ENCODE results near the gene KCNJ10.

KCNJ10 gene

DNA sequence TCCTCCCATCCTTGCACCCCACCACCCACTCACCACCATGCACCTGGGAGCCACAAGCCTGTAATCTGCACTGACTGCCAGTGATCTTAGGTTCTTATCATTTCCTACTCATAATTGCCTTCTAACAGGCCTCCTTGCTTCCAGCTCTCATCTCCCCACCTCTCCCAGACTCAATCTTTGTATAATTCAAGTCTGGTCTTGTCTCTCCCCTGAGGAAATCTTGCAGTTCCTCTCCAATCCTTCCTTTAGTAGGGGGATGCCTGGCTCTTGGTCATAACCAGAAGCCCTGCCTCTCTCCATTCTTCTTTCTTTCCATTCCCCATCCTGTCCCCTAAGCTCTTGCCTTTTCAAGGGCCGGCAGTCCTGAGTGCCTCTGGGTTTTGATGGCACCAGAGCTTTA lies 66.0 kb downstream of the KCNJ10 start:
- Histone ChIP-seq H3K27ac (ENCODE audit: low read depth, low read length, poor library complexity, severe bottlenecking) (no peak overlapping the region), H3K9me2 (ENCODE audit: low read depth, low read length) (no peaks in the 10 kb centered on the region), H2AFZ (ENCODE audit: low read length) (no peak overlapping the region), H3K4me3 (ENCODE audit: low read depth, low read length, poor library complexity, severe bottlenecking) (no peak overlapping the region), H3K9ac (ENCODE audit: low read length) (no peak overlapping the region), H3K27me3 (ENCODE audit: insufficient read depth, low read length) (no peaks in the 10 kb centered on the region), H3K4me2 (ENCODE audit: low read length) (no peak overlapping the region), H3K9me3 (ENCODE audit: low read length) (no peaks in the 10 kb centered on the region), H3K36me3 (ENCODE audit: insufficient read depth, low read length) (no peaks in the 10 kb centered on the region), H3K4me1 (ENCODE audit: insufficient read depth, low read length, severe bottlenecking) (no peaks in the 10 kb centered on the region), H3F3A (ENCODE audit: insufficient read depth, low read length) (no peaks in the 10 kb centered on the region), H3K79me2 (ENCODE audit: insufficient read depth, low read length) (no peaks in the 10 kb centered on the region), H4K20me1 (ENCODE audit: insufficient read depth, low read length) (no peaks in the 10 kb centered on the region)
- TF ChIP-seq EZH2 (IDR thresholded peaks at IDR 0.05; ENCODE audit: borderline replicate concordance, low read length): no peak
- TF ChIP-seq, protein P1, sequence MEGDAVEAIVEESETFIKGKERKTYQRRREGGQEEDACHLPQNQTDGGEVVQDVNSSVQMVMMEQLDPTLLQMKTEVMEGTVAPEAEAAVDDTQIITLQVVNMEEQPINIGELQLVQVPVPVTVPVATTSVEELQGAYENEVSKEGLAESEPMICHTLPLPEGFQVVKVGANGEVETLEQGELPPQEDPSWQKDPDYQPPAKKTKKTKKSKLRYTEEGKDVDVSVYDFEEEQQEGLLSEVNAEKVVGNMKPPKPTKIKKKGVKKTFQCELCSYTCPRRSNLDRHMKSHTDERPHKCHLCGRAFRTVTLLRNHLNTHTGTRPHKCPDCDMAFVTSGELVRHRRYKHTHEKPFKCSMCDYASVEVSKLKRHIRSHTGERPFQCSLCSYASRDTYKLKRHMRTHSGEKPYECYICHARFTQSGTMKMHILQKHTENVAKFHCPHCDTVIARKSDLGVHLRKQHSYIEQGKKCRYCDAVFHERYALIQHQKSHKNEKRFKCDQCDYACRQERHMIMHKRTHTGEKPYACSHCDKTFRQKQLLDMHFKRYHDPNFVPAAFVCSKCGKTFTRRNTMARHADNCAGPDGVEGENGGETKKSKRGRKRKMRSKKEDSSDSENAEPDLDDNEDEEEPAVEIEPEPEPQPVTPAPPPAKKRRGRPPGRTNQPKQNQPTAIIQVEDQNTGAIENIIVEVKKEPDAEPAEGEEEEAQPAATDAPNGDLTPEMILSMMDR (IDR thresholded peaks at IDR 0.05; ENCODE audit: low read length): no peak

DNA sequence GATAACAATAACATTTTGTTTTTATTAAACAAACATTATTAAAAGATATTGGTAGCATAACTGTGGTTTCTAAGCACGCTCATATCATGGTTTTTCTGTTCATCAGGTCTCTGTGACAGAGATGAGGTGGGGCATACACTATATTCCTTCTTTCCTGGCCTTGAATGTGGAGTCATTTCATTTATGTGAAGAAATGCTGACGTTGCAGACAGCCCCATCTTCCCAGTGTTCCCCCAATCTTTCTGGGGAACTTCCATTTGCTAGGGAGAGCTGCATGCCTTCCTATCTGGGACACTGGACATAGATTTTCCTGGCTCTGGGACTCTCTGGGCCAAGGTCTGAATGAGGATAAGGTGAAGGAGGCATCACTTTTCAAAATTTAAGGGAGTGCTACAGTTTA lies 68.5 kb downstream of the KCNJ10 start:
- Histone ChIP-seq H4K20me1 (ENCODE audit: insufficient read depth, low read length) (no peaks in the 10 kb centered on the region), H3K9ac (ENCODE audit: low read length) (no peak overlapping the region), H3K4me1 (ENCODE audit: insufficient read depth, low read length, severe bottlenecking) (no peaks in the 10 kb centered on the region), H3K9me3 (ENCODE audit: low read length) (no peaks in the 10 kb centered on the region), H3K9me2 (ENCODE audit: low read depth, low read length) (no peaks in the 10 kb centered on the region), H3K36me3 (ENCODE audit: insufficient read depth, low read length) (no peaks in the 10 kb centered on the region), H3K4me2 (ENCODE audit: low read length) (no peak overlapping the region), H3F3A (ENCODE audit: insufficient read depth, low read length) (no peaks in the 10 kb centered on the region), H3K79me2 (ENCODE audit: insufficient read depth, low read length) (no peaks in the 10 kb centered on the region), H3K27ac (ENCODE audit: low read depth, low read length, poor library complexity, severe bottlenecking) (no peak overlapping the region), H3K27me3 (ENCODE audit: insufficient read depth, low read length) (0 out of 2 replicates have a peak, but pooled peaks cover under 1% of the 10 kb centered on the region), H3K4me3 (ENCODE audit: low read depth, low read length, poor library complexity, severe bottlenecking) (no peak overlapping the region), H2AFZ (ENCODE audit: low read length) (no peak overlapping the region)
- TF ChIP-seq, protein P1 (IDR thresholded peaks at IDR 0.05; ENCODE audit: low read length): no peak
- no peak for TF ChIP-seq EZH2 (IDR thresholded peaks at IDR 0.05; ENCODE audit: borderline replicate concordance, low read length)

DNA sequence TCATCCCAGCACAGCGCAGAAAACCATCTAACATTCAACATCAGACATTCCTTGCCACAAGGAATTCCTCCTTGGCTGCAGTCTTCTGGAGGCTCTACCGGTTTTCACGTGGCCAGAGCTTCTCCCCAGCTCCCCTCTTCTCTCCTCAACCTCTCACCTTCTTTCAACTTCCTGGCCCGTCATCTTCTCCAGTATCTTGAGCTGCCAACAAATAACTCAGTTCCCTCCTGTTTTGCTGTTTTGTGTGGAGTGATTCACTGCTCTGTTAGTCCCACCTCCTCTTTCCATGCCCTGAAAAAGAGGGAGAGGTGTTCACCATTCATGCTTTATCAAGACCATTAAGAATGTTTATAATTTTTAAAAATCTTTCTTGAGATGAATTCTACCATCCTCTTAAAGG lies 70.8 kb downstream of the KCNJ10 start:
- H3K4me2 ChIP-seq (ENCODE audit: low read length): no peak overlapping the region
- H2AFZ ChIP-seq (ENCODE audit: low read length): no peak overlapping the region
- no peak for TF ChIP-seq EZH2 (IDR thresholded peaks at IDR 0.05; ENCODE audit: borderline replicate concordance, low read length)
- TF ChIP-seq, protein P1 (IDR thresholded peaks at IDR 0.05; ENCODE audit: low read length): no peak

More for the DNA sequence above, 70.8 kb downstream of the KCNJ10 start:
- H3K9ac ChIP-seq (ENCODE audit: low read length): no peak overlapping the region
- H3K4me1 ChIP-seq (ENCODE audit: insufficient read depth, low read length, severe bottlenecking): no peaks in the 10 kb centered on the region
- no peak overlapping the region for H3K4me3 ChIP-seq (ENCODE audit: low read depth, low read length, poor library complexity, severe bottlenecking)
- H3F3A ChIP-seq (ENCODE audit: insufficient read depth, low read length): no peaks in the 10 kb centered on the region
- no peak overlapping the region for H3K27ac ChIP-seq (ENCODE audit: low read depth, low read length, poor library complexity, severe bottlenecking)
- H3K9me3 ChIP-seq (ENCODE audit: low read length): no peaks in the 10 kb centered on the region
- no peaks in the 10 kb centered on the region for H3K36me3 ChIP-seq (ENCODE audit: insufficient read depth, low read length)
- no peaks in the 10 kb centered on the region for H4K20me1 ChIP-seq (ENCODE audit: insufficient read depth, low read length)
- no peaks in the 10 kb centered on the region for H3K9me2 ChIP-seq (ENCODE audit: low read depth, low read length)
- 0 out of 2 replicates have a peak, but pooled peaks cover 3% of the 10 kb centered on the region for H3K27me3 ChIP-seq (ENCODE audit: insufficient read depth, low read length)
- H3K79me2 ChIP-seq (ENCODE audit: insufficient read depth, low read length): no peaks in the 10 kb centered on the region
